ENCODE results near the gene ANXA2. TPM values are rescaled to one million over a fixed set of nuclear protein-coding genes. Genes with fewer than 3 reads are reported as not detected.

ANXA2 gene
- total RNA-seq, 2 experiments from 2014 or later, result 65.9 to 80.2 TPM

Other genes with a start within 250 kb of the ANXA2 start
- 10 to 100 TPM; 72.8 to 81.6 TPM for gene ICE2, start 81.2 kb upstream of the ANXA2 start, total RNA-seq

All from activated CD4-positive, alpha-beta T cell treated with anti-CD3 and anti-CD28 coated beads for 36 hours (primary cell).